Measurements from ENCODE around the gene GLRA1.

DNA sequence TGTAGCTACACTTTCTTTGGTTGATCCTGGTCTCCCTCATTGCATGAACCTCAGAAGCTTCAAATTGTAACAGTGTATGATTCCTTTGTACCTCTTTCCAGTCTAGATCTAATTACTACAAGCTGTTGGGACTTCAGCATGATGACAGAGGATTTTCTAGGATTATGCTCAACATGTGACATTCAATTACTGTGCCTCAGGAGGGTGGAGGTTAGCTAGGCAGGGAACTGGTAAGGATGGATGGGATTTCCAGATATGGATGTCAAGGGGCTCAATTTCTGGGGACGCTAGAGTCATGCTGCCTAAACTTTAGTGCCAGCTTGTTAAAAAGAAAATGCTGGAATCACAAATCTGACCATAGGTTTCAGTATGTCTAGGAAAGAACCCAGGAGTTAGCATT lies 29.2 kb upstream of the GLRA1 start:
- TF ChIP-seq, protein P1, sequence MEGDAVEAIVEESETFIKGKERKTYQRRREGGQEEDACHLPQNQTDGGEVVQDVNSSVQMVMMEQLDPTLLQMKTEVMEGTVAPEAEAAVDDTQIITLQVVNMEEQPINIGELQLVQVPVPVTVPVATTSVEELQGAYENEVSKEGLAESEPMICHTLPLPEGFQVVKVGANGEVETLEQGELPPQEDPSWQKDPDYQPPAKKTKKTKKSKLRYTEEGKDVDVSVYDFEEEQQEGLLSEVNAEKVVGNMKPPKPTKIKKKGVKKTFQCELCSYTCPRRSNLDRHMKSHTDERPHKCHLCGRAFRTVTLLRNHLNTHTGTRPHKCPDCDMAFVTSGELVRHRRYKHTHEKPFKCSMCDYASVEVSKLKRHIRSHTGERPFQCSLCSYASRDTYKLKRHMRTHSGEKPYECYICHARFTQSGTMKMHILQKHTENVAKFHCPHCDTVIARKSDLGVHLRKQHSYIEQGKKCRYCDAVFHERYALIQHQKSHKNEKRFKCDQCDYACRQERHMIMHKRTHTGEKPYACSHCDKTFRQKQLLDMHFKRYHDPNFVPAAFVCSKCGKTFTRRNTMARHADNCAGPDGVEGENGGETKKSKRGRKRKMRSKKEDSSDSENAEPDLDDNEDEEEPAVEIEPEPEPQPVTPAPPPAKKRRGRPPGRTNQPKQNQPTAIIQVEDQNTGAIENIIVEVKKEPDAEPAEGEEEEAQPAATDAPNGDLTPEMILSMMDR (IDR thresholded peaks at IDR 0.05; ENCODE audit: low read depth, low read length), result no peak
- TF ChIP-seq, protein P2, sequence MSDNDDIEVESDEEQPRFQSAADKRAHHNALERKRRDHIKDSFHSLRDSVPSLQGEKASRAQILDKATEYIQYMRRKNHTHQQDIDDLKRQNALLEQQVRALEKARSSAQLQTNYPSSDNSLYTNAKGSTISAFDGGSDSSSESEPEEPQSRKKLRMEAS (IDR thresholded peaks at IDR 0.05; ENCODE audit: low read depth, low read length), result no peak
- TF ChIP-seq POLR2A (IDR thresholded peaks at IDR 0.05; ENCODE audit: extremely low read depth, insufficient read length) (no peak), MYC (IDR thresholded peaks at IDR 0.05; ENCODE audit: low read depth, low read length) (no peak)
